Loucy (cell line): ENCODE data around the gene ZNF319.

Experiments
- H2AFZ ChIP-seq: fragments of 200-600 bp; sonication (generic); 2 replicates; pipeline ENCODE4 v1.6.0; 2016; ENCODE audit warnings: antibody characterized with exemption, mild to moderate bottlenecking, low read length, moderate library complexity
- H3F3A ChIP-seq: fragments of 200-600 bp; 2 replicates; pipeline ENCODE4 v1.6.0; 2016; ENCODE audit warnings: antibody characterized with exemption, low read depth, mild to moderate bottlenecking
- H3K27me3 ChIP-seq: fragments of 200-600 bp; sonication (generic); 2 replicates; pipeline ENCODE4 v1.6.1; 2014; ENCODE audit warnings: low read length, mild to moderate bottlenecking; ENCODE audit not compliant: insufficient read depth, poor library complexity, severe bottlenecking
- H3K36me3 ChIP-seq: fragments of 200-600 bp; sonication (generic); 2 replicates; pipeline ENCODE4 v1.6.1; 2016; ENCODE audit warnings: low read length; ENCODE audit not compliant: insufficient read depth
- H3K4me1 ChIP-seq: fragments of 200-600 bp; sonication (generic); 2 replicates; pipeline ENCODE4 v1.5.1; 2014; ENCODE audit warnings: low read length, mild to moderate bottlenecking; ENCODE audit not compliant: insufficient read depth, poor library complexity, severe bottlenecking
- H3K4me2 ChIP-seq: fragments of 200-600 bp; sonication (generic); 2 replicates; pipeline ENCODE4 v1.6.0; 2014; ENCODE audit warnings: antibody characterized with exemption, low read length, low read depth, mild to moderate bottlenecking; ENCODE audit not compliant: poor library complexity, severe bottlenecking
- H3K4me3 ChIP-seq: fragments of 200-600 bp; sonication (generic); 2 replicates; pipeline ENCODE4 v1.5.1; 2014; ENCODE audit warnings: low read length, mild to moderate bottlenecking, mixed read lengths; ENCODE audit not compliant: poor library complexity, severe bottlenecking
- H3K79me2 ChIP-seq: fragments of 200-600 bp; sonication (generic); 2 replicates; pipeline ENCODE4 v1.6.1; 2014; ENCODE audit warnings: low read length; ENCODE audit not compliant: insufficient read depth
- H3K9ac ChIP-seq: fragments of 200-600 bp; sonication (generic); 2 replicates; pipeline ENCODE4 v1.6.0; 2014; ENCODE audit warnings: mild to moderate bottlenecking, low read depth, low read length, moderate library complexity; ENCODE audit not compliant: poor library complexity, severe bottlenecking
- H3K9me2 ChIP-seq: fragments of 200-600 bp; sonication (generic); replicated peaks from 2 replicates; pipeline ENCODE4 v1.6.1; 2016; ENCODE audit warnings: low read depth, low read length, mixed read lengths
- H3K9me3 ChIP-seq: fragments of 200-600 bp; sonication (generic); 2 replicates; pipeline ENCODE4 v1.6.1; 2014; ENCODE audit warnings: mild to moderate bottlenecking, antibody characterized with exemption, low read length, low read depth; ENCODE audit not compliant: insufficient read depth
- H4K20me1 ChIP-seq: fragments of 200-600 bp; sonication (generic); 2 replicates; pipeline ENCODE4 v1.6.0; 2014; ENCODE audit warnings: antibody characterized with exemption, low read length, mild to moderate bottlenecking; ENCODE audit not compliant: insufficient read depth, poor library complexity, severe bottlenecking
- EZH2phosphoT487 ChIP-seq: fragments of 200-600 bp; IDR thresholded peaks from 2 replicates; pipeline ENCODE4 v1.6.1; 2018; ENCODE audit warnings: antibody characterized with exemption, mild to moderate bottlenecking, moderate library complexity, borderline replicate concordance
- TF ChIP-seq, protein P1 (sequence below): fragments of 200-600 bp; sonication (generic); conservative IDR thresholded peaks from 2 replicates; pipeline ENCODE4 v1.5.1; 2014; ENCODE audit warnings: mild to moderate bottlenecking, antibody characterized with exemption, low read length

ZNF319 gene

DNA sequence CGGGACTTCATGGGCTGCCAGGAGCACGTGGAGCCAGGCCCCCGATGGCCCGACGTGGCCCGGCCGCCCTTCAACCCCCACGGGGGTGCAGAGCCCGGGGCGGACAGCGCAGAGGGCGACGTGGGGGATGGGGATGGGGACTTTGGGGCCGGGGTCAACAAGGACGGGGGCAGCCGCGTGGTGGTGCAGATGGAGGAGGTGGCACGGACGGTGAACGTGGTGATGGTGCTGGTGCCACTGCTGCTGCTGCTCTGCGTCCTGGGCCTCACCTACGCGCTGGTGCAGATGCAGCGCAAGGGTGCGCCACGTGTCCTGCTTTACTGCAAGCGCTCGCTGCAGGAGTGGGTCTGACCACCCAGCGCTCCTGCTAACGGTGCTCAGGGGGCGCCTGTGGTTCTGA, 44.6 kb upstream of the ZNF319 start:
- Histone ChIP-seq H3K9me2 (no peaks in the 10 kb centered on the region), H3K79me2 (no peaks in the 10 kb centered on the region), H3K9ac (no peak overlapping the region), H3K27me3 (no peaks in the 10 kb centered on the region), H4K20me1 (no peaks in the 10 kb centered on the region), H3K4me3 (no peak overlapping the region), H3F3A (no peaks in the 10 kb centered on the region), H3K4me2 (no peak overlapping the region), H2AFZ (no peak overlapping the region), H3K36me3 (no peaks in the 10 kb centered on the region), H3K9me3 (no peaks in the 10 kb centered on the region), H3K4me1 (no peaks in the 10 kb centered on the region)
- TF ChIP-seq, protein P1, sequence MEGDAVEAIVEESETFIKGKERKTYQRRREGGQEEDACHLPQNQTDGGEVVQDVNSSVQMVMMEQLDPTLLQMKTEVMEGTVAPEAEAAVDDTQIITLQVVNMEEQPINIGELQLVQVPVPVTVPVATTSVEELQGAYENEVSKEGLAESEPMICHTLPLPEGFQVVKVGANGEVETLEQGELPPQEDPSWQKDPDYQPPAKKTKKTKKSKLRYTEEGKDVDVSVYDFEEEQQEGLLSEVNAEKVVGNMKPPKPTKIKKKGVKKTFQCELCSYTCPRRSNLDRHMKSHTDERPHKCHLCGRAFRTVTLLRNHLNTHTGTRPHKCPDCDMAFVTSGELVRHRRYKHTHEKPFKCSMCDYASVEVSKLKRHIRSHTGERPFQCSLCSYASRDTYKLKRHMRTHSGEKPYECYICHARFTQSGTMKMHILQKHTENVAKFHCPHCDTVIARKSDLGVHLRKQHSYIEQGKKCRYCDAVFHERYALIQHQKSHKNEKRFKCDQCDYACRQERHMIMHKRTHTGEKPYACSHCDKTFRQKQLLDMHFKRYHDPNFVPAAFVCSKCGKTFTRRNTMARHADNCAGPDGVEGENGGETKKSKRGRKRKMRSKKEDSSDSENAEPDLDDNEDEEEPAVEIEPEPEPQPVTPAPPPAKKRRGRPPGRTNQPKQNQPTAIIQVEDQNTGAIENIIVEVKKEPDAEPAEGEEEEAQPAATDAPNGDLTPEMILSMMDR: no peak
- TF ChIP-seq EZH2phosphoT487: no peak

DNA sequence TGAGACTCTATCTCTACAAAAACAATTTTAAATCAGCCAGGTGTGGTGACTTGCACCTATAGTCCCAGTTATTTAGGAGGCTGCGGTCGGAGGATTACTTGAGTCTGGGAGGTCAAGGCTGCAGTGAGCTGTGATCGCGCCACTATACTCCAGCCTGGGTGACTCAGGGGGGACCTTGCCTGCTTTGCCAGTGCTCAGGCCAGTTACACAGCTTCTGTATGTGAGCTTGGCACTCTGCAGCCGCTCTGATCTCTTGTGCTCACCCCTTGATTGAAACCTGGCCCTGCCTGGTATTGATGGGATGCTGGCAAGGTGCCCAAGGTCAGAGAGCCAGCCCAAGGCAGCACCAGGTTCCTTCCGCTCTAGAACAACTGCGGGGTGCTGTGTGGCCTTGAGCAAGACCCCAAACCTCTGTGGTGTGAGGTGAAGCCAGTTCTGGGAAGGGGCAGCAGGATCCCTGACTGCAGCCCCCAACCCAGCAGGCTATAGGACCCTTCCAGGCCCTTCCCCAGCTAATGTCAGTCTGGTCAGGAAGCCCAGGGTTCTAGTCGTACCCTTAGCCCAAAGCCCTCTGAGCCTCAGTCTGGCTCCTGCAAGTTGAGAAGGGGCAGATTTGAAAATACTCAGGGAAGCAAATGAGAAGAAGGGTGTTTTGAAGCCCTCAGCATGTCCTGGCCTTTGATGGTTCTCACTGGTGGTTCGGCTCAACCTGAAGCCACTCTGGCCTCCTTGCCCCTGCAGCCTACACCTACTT, 44.0 kb upstream of the ZNF319 start:
- Histone ChIP-seq H3K9me3 (no peaks in the 10 kb centered on the region), H3K4me2 (no peak overlapping the region), H3K79me2 (no peaks in the 10 kb centered on the region), H3K9ac (no peak overlapping the region), H3K4me3 (no peak overlapping the region), H3K27me3 (no peaks in the 10 kb centered on the region), H3K9me2 (no peaks in the 10 kb centered on the region), H4K20me1 (no peaks in the 10 kb centered on the region), H3K36me3 (no peaks in the 10 kb centered on the region), H2AFZ (no peak overlapping the region), H3K4me1 (no peaks in the 10 kb centered on the region), H3F3A (no peaks in the 10 kb centered on the region)
- no peak for TF ChIP-seq EZH2phosphoT487
- TF ChIP-seq, protein P1: no peak

DNA sequence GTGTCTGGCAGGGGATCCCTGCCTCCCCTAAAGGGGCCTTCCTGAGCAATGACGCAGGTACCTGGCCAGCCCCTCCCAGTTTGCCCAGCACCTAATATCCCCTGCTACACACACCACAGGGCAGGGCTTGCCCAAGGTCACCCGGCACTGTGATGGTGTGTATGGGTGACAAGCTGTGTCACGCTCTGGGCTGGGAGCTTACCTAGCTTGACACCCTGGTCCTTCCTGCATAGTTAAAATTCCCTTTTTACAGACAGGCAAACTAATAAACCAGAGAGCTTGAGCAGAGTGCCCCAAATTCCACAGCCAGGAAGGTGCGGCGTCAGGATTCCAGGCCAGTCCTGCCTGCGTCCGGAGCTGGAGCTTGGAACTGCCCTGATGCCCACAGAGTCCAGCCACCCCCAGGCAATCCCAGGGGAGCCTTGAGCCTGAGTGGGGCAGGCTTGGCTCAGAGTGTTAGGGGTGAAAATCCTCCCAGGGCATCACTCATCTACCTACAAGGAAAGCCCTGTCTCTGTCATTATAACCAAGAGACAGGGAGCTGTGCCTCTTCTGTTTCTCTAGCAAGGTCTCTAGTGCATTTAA, 43.2 kb upstream of the ZNF319 start:
- no peaks in the 10 kb centered on the region for H3K9me3 ChIP-seq
- H3K36me3 ChIP-seq: no peaks in the 10 kb centered on the region
- H3K79me2 ChIP-seq: no peaks in the 10 kb centered on the region
- no peak overlapping the region for H3K9ac ChIP-seq
- no peak overlapping the region for H3K4me2 ChIP-seq
- H3K27me3 ChIP-seq: no peaks in the 10 kb centered on the region
- no peak overlapping the region for H2AFZ ChIP-seq
- no peaks in the 10 kb centered on the region for H3K9me2 ChIP-seq
- TF ChIP-seq, protein P1: no peak
- TF ChIP-seq EZH2phosphoT487: no peak
- no peak overlapping the region for H3K4me3 ChIP-seq
- no peaks in the 10 kb centered on the region for H3K4me1 ChIP-seq
- no peaks in the 10 kb centered on the region for H3F3A ChIP-seq
- no peaks in the 10 kb centered on the region for H4K20me1 ChIP-seq
